ENCODE measurements around the gene KCNMA1.

DNA sequence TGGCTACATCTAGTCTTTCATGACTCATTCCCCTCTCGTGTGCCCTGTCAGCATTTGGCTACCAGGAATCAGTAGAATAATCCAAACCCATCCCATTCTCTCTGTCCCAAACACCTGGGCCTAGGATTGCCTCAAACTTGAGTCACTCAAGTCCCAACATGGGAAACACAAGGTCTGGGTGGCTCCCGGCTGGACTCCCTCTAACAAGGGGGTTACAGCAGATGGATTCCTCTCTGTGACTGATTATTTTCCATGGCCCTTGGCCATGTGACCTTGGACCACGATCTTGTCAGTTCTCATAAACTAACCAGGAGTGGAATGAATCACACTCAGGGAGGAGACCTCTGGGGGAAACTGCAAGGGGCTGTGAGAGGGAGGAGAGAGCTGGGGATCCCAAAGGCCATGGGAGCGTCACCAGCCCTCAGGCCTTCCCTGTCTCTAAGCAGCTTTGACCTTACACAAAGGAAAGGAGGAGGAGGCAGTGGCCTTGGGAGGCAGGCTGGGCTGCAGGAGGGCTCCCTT is 533.1 kb downstream of the KCNMA1 start:
- no peak for TF ChIP-seq TAF1 (IDR thresholded peaks at IDR 0.05; ENCODE audit: low read depth)
- no peak for TF ChIP-seq RAD21 (IDR thresholded peaks at IDR 0.05; ENCODE audit: low read depth)
- no peak for TF ChIP-seq CEBPB (IDR thresholded peaks at IDR 0.05)
- TF ChIP-seq, protein P1, sequence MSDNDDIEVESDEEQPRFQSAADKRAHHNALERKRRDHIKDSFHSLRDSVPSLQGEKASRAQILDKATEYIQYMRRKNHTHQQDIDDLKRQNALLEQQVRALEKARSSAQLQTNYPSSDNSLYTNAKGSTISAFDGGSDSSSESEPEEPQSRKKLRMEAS (IDR thresholded peaks at IDR 0.05): no peak
- TF ChIP-seq ZBTB7A (IDR thresholded peaks at IDR 0.05; ENCODE audit: low read depth): no peak
- no peak for TF ChIP-seq EP300 (IDR thresholded peaks at IDR 0.05; ENCODE audit: borderline replicate concordance)
- TF ChIP-seq FOXM1 (IDR thresholded peaks at IDR 0.05; ENCODE audit: borderline replicate concordance, low read depth): no peak
- TF ChIP-seq, protein P2, sequence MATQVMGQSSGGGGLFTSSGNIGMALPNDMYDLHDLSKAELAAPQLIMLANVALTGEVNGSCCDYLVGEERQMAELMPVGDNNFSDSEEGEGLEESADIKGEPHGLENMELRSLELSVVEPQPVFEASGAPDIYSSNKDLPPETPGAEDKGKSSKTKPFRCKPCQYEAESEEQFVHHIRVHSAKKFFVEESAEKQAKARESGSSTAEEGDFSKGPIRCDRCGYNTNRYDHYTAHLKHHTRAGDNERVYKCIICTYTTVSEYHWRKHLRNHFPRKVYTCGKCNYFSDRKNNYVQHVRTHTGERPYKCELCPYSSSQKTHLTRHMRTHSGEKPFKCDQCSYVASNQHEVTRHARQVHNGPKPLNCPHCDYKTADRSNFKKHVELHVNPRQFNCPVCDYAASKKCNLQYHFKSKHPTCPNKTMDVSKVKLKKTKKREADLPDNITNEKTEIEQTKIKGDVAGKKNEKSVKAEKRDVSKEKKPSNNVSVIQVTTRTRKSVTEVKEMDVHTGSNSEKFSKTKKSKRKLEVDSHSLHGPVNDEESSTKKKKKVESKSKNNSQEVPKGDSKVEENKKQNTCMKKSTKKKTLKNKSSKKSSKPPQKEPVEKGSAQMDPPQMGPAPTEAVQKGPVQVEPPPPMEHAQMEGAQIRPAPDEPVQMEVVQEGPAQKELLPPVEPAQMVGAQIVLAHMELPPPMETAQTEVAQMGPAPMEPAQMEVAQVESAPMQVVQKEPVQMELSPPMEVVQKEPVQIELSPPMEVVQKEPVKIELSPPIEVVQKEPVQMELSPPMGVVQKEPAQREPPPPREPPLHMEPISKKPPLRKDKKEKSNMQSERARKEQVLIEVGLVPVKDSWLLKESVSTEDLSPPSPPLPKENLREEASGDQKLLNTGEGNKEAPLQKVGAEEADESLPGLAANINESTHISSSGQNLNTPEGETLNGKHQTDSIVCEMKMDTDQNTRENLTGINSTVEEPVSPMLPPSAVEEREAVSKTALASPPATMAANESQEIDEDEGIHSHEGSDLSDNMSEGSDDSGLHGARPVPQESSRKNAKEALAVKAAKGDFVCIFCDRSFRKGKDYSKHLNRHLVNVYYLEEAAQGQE (IDR thresholded peaks at IDR 0.05; ENCODE audit: low read depth): no peak
- TF ChIP-seq EGR1 (IDR thresholded peaks at IDR 0.05): no peak

All from Ishikawa (cell line).